GM21825 (cell line): ENCODE data around the gene DHRS12.

Experiments
- ATAC-seq: cut with Tn5 transposase; IDR thresholded peaks from one replicate; pipeline ENCODE4 v1.9.1; 2021; ENCODE audit warnings: mild to moderate bottlenecking, moderate library complexity; ENCODE audit not compliant: unreplicated experiment

DHRS12 gene

DNA sequence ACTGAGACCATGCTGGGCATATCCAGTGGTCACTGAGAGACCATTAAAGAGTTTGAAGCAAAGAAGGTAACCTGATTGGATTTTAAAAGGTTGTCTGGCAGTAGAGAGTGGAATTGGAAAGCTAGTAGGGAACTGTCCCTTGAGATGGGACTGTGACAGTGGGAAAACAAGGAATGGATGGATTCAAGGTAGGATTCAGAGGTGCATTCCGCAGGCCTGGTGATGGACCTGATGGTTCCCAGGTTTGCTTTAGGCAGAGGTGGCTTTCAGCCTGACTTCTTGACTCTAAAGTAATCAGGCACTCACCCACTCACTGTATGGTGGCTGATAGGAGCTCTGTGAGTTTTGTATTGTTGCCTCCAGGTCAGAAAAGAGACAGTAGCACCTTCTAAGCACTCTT is 73.0 kb downstream of the DHRS12 start:
- no peak for ATAC-seq

DNA sequence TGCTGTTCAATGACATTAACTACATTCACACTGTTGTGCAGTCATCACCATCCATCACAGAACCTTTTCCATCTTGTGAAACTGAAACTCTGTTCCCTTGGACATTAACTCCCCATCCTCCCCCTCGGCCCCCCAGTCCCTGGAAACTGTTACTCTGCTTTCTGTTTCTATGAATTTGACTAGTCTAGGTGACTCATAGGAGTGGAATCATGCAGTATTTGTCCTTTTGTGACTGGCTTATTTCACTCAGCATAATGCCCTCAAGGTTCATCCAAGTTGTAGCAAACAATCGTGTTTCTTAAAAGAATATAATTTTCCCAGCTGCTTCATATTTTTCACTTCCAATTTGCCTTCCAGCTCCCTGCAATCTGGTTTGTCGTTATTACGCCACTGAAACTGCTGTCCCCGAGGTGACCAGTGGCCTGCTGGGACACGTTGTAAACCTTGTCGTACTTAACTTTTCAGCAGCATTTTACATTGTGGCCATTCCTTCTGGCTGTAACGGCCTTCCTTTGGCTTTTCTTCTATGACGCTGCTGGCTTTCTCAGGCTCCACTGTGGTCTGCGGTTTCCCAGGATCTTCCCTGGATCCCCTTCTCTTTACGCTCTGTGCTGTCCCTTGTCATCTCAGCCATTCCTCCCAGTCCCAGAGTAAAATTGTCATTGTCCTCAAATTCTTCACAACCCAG is 74.0 kb downstream of the DHRS12 start:
- no peak for ATAC-seq

DNA sequence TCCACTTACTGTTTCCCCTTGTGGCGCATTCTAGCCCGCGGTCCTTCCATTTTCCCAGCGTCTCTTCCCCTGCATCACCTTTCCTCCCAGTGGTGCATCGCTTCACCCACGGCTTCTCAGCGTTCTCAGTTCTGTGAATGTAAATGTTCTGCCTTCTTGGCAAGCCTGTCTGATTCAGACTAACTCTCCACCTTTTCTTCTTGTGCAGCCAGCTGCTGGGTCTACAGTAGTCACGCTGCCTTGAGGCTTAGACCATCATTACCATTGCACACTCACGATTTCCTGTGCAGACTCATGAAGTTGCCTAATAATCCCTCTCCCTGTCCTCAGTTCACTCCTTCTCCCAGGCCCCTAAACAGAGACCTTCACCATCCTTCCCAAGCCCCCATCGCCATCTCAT is 75.0 kb downstream of the DHRS12 start:
- no peak for ATAC-seq

GRCh38 chr13:51728275-51728673 is 75.7 kb downstream of the DHRS12 start:
- no peak for ATAC-seq

DNA sequence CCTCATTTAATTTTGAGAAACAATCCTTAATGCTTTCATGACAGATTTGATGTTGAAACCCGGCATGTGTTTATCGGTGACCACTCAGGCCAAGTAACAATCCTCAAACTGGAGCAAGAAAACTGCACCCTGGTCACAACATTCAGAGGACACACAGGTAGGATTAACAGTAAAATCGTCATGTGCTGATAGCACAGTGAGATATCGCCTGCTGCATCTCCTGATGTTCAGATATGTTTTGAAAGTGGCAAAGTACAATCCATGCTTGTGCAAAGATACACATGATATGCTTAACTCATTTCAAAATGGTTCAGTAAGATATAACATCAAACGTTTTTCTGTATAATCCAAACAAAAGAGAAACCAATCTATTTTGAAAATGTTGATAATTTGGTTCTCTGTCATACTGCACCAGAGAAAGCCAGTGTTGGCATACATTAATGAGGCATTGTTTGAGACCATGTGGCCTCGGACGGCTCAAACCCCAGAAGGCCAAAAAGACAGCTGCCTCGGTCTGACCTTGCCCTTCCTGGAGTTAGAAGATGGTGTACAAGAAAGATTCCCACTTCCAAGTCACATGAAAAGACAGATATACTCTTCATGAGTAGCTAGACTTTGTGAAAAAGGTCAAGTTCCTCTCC is 76.2 kb downstream of the DHRS12 start:
- no peak for ATAC-seq

DNA sequence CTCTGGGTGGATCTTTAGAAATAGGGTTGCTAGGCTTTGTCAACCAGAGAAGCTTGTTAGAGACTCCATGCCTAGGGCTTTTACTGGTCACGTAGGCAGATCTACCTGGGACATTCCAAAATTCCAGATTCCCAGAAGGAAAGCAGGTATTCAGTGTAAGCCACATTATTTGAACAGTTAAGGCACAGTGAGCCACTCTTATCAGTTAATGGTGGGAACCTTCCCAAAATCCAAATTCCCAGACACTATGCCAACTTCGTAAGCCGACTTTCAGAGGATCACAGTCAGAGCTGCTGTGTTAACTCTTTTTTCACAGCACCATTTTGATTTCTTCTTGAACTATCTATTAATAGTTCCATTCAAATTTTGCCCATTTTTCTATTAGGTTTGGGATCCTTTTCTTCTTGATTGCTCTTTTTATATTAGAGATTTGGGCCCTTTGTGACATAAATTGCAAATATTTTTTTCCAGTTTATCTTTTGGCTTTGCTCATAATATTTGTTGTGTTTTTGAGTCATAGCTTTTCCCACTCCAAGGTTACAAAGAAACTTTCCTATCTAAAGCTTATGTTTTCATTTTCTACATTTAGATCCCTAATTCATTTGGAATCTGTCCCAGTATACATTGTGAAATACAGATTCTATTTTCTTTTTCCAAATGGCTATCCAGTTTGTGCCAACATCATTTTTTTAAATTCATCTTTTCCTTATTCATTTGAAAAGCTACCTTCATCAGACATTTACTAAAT is 77.3 kb downstream of the DHRS12 start:
- ATAC-seq, result no peak

DNA sequence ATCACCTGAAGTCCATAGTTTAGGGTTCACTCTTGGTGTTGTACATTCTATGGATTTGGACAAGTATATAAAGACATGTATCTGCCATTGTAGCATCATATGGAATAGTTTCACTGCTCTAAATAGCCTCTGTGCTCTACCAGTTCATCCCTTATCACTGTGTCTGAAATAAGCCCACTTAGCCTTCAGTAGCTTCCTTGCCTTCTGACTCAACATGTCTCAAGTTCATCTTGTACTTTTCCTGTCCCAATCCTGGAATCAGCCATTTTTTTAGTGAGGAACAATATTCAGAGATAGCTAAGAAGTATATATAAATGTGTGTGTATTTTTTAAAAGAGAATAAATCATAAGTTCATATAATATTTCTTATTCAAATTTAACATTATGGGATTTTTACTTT is 79.2 kb downstream of the DHRS12 start:
- no peak for ATAC-seq

- no peak for ATAC-seq
These were observed 80.4 kb downstream of the DHRS12 start for GRCh38 chr13:51723529-51723928.

- ATAC-seq, result peak; percentile 84
These were observed 82.5 kb downstream of the DHRS12 start for GRCh38 chr13:51721496-51721895.

DNA sequence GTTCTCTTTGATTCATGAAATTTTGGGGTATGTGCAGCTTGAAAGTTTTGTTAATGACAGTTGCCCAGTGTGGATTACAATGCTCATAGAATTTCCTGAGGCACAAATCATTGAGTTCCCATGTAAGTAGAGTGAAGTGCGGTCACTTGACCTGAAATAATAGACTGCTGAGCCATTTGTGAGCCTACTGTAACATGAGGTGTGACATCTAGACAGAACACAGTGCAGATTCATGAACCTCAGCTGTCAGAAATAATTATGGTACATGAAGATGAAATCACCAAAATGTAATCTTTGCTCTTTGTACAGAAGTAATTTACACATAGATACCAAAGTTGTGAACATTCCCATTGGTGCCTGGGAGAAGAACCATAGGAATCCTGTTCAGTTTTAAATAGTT is 84.6 kb downstream of the DHRS12 start:
- no peak for ATAC-seq
